H1 (cell line): ENCODE measurements around the gene CALHM3. TPM values are rescaled to one million over a fixed set of nuclear protein-coding genes. Genes with fewer than 3 reads are reported as not detected.

Experiments
- ATF2 ChIP-seq: IDR thresholded peaks from 2 replicates; pipeline ENCODE4 v1.6.1; 2012; ENCODE audit warnings: low read length, inconsistent platforms
- polyA plus RNA-seq, 7 experiments: library from polyadenylated mRNA; depleted of rRNA in 3 of 7; stranded (reverse) in 5 of 7; unstranded in 2 of 7; fragments of >200 nt in 5 of 7; fragments of 200-250 nt in 2 of 7; gene quantifications; 1 replicate in 5 of 7; 2 replicates in 1 of 7; 4 replicates in 1 of 7; pipeline versions ENCODE4 v1.2.1 to v1.2.3, GENCODE V29; 2011 to 2013; ENCODE audit warnings: missing spikeins in 2 of 7, mixed read lengths in 2 of 7
- total RNA-seq: library from RNA; stranded (reverse); fragmentation: NEBNext Ultra II Directional; extraction: Animal tissue kit (Norgen Biotek cat#: 25700); gene quantifications from 2 replicates; pipeline ENCODE4 v1.2.1, GENCODE V29; 2021

Gene CALHM3
- total and polyA plus RNA-seq, 2 of the 8 experiments (the other 6 are each of a cell fraction or from before 2014, with no cell fraction given) = 0.17 to 0.60 TPM

DNA sequence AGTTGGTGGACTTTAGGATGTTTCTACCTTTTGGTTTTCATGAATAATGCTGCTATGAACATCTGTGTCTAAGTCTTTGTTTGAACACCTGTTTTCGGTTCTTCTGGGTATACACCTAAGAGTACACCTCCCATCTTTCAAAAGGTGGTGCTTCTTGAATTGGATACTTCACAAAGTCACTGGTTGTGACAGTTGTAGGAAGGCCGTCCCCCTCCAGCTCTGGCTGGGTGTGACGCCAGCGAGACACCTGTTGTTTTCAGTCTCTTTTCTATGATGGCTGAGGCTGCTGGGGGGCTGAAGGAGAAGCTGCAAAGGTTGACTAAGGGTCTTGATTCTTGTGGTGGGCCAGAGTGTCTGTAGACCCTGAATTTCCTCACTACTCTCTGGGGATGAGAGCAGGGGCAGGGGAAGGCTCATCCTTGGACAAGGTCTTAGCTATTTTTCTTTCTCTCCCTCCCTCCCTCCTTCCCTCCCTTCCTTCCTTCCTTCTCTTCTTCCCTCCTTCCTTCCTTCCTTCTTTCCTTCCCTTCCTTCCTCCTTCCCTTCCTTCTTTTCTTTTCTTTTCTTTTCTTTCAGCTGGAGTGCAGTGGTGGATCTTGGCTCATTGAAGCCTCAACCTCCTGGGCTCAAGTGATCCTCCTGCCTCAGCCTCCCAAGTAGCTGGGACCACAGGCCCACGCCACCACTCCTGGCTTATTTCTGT, 20.0 kb upstream of the CALHM3 start (continued):
- TF ChIP-seq ATF2 = no peak
